GM21737 (cell line): ENCODE results near the gene ADCY9.
"Not testable (repeated sequence)": the region's sequence is repeated elsewhere in the genome, so short reads cannot be mapped to it uniquely, and the experiment has no call there.

Experiments used
- ATAC-seq: cut with Tn5 transposase; IDR thresholded peaks from one replicate; pipeline ENCODE4 v1.9.1; 2021; ENCODE audit warnings: mild to moderate bottlenecking, moderate library complexity; ENCODE audit not compliant: unreplicated experiment

The ADCY9 gene

DNA sequence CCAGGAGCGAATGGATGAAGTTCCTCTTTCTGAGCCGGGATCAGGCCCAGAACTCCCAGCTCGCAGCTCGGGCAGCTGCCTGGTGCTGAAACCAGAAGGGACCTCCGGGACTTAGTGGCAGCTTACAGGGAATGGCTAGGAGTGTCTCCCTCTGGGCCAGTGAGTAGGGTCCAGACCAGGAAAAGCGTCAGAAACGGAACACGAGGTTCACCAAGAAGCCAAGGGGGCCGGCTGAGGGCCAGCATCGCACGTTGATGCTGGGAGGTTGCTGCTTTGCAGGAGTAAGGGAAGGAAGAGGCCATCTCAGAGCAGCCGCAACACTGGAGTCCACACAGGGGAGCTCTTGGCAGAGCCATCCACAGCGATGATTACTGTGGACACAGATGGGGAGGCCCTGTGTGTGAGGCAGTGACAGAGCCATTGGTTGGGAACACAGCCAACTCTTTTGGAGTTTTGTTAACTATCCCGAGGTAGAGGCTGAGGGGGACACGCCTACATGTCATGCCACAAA lies 161.8 kb downstream of the ADCY9 start:
- no peak for ATAC-seq

DNA sequence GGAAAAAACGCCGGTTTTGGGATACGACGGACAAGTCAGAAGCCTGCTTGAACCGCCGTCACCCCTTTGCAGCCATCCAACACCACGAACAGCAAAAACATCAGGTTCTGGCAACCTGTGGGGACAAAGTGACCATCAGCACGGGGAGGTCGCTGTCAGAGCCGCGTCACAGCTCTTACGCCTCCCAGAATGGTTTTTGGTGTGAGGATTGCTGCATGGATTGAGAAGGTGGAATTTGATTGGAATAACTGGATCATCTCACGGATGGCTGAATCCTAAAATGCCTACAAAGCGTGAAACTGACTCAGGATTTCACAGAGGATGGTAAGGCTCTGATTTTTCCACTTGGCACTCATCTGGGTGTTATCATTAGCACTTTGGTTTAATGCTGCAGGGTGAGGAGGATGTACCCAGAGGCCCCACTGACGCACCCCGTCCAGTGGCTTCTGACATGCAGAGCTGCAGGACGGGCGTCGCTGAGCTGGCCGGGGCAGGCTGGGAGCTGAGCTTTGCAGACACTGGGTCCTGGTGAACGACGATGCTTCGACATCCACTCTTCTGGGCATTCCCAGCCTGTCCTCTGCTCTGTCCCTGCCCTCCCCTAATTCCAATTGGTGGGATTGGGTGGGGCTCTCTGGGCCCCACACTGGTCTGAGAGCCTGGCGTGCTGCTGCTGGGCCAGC lies 162.4 kb downstream of the ADCY9 start:
- ATAC-seq, result no peak

DNA sequence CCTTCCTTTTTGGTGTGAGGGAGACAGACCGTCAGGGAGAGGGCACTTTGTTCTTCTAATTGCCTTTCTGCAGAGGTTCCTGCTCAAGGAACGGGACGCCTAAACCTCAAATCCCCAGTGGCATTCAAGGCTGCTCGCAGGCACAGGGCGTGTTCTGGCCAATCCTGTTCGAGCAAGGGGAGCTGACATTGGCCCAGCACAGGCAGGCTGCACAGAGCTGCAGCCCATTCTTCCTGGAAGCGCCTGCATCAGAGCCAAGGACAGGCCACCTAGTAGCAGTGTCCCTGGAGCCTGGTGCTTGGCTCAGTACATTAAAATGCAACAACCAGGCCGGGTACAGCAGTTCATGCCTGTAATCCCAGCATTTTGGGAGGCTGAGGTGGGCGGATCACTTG lies 163.5 kb downstream of the ADCY9 start:
- no peak for ATAC-seq

DNA sequence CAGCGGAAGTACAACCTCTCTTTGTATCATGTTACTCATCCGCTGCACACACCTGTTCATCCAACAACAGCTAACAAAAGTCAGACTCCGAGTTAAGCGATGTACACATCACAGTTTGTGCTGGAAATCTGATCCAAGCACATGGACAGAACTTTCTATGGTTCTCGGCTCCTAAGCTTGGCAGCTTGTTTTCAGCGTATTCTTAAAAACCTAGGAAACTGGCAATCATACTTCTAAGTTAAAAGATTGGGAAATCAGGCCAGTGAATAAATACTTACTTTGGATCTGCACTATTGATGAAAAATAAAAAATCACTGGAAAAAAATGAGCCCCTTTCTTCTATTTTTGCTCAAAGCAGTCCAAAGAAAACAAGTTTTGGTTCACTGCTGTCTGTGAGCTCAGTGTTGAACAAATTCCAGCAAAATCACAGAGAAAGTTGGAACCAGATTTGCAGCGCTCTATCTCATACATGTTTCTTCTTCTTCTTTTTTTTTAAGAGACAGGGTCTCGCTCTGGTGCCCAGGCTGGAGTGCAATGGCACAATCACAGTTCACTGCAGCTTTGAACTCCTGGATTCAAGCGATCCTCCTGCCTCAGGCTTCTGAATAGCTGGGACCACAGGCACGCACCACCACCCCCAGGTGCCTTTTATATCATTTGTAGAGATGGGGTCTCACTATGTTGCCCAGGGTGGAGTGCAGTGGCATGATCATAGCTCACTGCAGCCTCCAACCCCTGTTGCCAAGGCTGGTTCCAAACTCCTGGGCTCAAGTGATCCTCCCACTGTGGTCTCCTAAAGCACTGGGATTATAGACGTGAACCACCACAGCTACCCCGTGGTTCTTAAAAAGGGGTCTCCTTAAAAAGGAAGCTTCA lies 164.1 kb downstream of the ADCY9 start:
- ATAC-seq, result no peak

DNA sequence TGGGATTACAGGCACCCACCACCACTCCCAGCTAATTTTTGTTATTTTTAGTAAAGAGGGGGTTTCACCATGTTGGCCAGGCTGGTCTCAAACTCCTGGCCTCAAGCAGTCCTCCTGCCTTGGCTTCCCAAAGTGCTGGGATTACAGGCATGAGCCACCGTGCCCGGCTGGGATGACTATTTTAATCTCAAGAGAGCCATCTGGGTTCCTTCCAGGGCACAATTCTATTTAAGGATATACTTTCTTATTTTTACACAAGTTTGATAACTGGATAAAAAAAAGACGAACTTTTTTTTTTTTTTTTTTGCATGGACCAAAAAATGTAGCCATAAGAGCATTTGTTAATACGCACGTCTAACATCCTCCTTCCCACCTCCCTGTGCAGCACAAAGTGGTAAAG lies 164.9 kb downstream of the ADCY9 start:
- not testable (repeated sequence) for ATAC-seq

DNA sequence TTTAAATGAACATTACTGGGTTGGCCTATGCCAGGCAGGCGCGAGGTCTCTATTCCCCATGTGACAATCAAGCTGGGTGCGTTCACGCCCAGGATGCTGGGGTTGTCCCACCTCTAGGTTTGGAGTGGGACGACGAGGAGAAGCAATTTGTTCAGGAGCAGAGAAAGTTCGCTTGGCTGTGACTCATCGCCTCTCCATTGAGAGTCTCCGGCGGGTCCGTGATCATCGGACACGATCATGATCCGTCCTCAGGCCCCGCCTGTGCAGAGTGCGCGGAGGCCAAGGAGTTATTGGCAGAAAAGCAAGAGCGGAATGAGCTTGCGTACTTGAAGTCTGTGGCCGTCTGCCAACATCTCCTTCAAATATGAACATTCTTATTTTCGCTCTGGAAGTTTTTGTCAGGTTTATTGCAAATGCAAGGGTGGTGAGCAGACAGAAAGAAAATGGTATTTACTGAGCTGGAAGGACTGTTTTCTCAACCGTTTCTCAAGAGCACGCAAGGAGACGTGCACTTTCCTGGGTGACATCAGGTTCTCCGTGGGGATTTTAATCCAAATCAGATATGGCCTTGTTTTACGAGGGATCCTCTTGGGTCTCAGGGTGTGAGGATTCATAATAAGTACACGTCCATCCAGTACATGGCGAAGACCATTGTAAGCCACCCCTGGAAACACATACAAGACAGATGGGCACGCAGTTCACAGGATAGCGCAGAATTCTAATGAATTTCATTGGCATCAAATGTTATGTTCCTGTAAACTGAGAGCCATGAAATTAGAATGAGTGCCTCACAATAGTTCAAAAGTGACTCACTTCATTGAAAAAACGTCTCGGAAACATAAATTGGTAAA lies 165.7 kb downstream of the ADCY9 start:
- ATAC-seq, result no peak

DNA sequence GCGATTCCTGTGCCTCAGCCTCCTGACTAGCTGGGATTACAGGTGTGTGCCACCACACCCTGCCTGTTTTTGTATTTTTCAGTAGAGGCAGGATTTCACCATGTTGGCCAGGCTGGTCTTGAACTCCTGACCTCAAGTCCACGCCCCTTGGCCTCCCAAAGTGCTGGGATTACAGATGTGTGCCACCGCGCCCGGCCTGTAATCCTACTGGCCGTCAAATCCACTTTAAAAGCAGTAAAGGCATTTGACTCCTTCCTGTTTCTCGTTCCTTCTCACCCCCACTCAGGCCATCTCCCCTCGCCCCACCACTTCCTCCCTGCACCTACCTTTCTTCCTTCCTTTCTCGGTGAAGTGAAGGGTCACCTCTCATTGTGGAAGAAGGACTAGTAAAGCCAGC lies 166.3 kb downstream of the ADCY9 start:
- ATAC-seq, result no peak

DNA sequence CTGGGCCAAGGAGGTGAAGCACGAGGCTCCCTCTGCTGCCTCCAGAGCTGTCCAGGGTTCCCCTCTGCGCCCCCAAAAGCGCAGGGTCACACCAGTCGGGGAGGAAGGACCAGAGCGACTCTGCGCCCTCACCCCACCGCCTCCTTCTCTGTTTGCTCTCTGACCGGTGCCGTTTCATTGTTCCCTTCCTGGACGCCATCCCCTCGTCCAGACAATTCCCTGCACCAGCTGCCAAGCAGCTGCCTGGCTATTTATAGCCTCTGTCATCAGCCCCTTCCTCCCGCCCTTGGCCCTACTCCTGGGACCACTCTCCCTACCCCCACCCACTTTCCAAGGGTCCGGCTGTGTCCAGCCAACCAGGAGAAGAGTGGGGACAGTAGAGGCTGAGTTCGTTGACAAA lies 167.0 kb downstream of the ADCY9 start:
- ATAC-seq, result no peak

DNA sequence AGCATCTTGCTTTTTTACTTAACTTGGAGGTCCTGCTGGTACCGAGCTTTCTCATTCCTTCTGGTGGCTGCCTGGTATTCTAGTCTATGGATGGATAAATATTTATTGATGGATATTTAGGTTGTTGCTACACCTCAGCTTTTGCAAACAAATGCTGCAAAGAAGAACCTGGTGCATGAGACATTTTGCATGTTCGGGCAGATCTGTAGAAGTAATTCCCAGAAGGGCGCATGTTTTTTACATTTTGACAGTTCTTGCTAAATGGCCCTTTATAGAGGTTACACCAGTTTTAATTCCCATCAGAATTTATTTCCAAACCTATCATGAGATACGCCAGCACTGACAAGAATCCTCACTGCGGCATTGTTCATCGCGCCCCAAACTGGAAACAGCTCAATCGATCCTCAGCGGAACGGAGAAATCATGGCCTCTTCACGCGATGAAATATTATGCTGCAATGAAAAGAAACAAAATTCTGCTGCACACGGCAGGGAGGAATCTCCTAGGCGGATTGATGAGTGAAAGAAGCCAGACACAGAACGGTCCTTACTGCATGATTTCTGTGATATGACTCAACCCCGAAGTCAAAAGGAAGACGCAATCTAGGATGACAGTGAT lies 167.8 kb downstream of the ADCY9 start:
- no peak for ATAC-seq

DNA sequence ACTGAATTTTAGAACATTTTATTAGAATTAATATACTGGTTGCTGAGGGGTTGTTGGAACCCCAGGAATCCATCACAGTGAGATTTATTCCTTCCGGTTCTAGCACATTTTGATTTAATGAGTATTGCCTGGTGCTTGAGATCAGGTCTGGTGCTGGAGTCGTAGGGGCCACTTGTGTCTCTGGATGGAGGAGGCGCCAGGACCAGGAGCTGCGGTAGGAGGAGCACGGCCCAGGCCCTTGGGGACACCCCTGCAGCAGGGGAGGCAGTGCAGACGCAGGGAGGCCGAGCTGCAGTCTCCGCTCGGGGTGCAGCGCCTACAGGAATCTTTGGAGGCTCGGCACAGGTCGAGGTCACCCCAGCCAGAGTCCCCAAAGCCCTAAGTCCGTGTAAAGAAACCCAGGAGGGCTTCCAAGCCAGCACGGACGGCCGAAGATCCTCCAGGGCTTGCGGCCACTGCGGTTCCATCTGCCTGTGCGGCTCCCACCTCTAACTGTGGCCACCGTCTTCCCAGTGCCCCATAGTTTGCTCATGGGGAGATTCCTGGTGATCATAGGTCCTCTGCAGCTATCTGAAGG lies 169.6 kb downstream of the ADCY9 start:
- no peak for ATAC-seq

DNA sequence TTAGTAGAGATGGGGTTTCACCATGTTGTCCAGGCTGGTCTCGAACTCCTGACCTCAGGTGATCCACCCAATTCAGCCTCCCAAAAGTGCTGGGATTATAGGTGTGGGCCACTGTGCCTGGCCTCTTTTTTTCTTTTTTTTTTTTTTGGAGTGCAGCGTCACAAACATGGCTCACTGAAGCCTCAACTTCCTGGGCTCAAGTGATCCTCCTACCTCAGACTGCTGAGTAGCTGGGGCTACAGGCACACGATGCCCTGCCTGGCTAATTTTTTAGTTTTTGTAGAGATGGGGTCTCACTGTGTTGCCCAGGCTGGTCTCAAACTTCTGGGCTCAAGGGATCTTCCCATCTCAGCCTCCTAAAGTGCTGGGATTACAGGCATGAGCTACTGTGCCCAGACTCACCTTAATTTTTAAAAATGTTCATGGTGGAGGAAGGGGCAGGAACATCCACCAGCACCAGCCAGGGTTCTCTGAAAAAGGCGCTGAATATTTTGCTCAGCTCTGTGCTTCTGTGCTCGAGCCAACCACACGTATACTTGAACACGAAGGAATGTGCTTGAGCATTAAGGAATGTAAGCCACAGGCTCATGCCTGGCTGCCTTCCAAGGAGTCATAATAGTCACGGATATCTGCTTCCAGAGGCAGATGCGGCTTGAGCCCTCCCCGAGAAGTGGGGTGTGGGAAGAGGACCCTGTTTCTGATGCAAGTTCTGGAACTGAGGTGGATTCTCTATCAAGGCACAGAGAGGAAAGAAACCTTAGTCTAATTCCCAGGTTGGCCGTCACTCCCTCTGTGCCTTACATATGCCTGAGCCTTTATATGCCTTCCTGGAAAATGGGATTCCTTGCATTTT lies 170.3 kb downstream of the ADCY9 start:
- ATAC-seq, result no peak

DNA sequence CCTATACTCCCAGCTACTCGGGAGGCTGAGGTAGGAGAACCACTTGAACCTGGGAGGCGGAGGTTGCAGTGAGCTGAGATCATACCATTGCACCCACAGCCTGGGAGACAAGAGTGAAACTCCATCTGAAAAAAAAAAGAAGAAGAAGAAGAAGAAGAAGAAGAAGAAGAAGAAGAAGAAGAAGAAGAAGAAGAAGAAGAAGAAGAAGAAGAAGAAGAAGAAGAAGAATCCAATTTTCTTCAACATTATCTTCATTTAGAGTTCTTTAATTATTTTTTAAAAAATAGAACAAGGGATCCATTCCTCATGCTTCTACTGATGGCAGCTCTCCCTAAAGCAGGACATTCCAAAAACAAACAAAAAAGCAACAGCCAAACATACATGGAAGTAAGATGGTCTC lies 171.8 kb downstream of the ADCY9 start:
- not testable (repeated sequence) for ATAC-seq

DNA sequence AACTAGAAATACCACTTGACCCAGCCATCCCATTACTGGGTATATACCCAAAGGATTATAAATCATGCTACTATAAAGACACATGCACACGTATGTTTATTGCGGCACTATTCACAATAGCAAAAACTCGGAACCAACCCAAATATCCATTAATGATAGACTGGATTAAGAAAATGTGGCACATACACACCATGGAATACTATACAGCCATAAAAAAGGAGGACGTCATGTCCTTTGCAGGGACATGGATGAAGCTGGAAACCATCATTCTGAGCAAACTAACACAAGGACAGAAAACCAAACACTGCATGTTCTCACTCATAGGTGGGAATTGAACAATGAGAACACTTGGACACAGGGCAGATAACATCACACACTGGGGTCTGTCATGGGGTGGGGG lies 174.1 kb downstream of the ADCY9 start:
- not testable (repeated sequence) for ATAC-seq

DNA sequence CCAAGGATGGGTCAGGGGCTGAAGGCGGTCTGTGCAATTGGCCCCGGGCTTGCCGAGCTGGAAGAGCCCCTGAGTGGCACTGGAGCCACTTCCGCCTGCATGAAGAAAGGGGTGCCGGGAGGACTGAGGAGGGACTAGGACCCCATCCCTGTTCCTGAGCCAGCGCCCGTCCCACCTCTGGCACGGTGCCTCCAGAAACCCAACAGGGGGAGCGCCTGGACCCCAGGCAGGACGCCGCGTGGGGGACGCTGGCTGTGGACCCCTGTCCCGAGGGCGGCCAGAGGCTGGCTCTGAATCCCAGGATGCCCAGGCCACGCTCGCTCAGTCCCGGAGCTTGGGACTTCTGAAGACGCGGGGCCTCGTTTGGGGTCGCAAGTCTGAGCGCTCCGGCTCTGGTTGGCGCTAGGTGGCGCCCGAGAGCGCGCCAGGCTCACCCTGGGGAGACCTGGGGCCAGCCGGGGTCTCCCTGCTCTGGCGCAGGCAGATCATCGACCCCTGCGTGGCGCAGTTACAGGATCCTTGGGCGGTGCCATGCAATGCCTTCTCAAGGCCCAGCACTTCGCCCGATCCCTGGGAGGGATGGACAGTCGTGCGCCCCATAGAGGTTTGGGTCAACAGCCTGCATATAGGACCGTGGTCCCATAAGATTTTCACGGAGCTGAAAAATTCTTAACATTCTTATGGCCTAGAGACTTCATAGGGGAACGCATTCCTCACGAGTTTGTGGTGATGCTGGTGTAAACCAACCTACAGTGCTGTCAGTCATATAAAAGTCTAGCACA lies 177.2 kb downstream of the ADCY9 start:
- no peak for ATAC-seq

DNA sequence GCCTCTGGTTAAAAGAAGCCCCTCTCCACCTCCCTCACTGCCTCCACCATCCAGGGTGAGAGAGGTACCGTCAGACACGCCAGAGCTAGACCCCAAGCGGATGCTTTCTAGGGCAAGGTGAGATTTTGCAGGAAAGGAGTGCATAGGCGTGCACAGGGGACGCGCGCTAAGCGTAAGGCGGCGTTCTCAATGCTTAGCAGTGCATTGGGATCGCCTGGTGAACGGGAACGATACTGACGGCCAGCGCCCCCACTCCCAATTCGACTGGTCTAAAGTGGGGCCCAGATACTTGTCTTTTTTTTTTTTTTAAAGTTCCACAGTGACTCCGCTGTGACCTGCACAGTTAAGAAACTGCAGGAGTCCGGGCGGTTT lies 177.8 kb downstream of the ADCY9 start:
- ATAC-seq, result no peak

DNA sequence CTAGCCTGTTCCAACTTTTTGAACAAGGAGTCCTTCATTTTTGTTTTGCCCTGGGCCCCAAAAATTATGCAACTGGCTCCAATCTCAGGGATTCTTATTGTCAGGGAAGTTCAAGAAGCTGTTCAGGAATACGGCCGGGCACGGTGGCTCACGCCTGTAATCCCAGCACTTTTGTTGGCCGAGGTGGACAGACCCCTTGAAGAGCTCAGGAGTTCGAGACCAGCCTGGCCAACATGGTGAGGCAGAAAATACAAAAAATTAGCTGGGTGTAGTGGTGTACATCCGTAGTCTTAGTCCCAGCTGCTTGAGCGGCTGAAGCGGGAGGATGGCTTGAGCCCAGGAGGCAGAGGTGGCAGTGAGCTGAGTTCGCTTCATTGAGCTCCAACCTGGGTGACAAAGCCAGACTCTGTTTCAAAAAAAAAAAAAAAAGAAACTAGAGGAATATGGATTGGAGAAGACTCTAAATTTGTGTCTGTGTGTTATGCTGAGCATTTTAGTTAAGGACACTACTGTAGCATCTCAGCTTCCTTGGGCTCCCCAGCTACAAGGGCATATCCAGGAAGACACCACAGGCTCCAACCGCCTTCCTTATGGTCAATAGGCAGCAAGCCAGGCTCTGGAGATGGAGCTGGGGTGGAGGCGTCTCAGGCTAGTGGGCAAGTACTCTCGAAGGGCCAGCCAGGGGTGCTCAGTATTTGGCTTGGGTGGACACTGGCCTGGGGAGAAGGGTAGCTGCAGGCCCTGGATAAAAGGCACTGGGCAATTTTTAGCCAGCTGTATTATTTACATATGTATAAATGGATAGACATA lies 179.0 kb downstream of the ADCY9 start:
- ATAC-seq, result no peak

DNA sequence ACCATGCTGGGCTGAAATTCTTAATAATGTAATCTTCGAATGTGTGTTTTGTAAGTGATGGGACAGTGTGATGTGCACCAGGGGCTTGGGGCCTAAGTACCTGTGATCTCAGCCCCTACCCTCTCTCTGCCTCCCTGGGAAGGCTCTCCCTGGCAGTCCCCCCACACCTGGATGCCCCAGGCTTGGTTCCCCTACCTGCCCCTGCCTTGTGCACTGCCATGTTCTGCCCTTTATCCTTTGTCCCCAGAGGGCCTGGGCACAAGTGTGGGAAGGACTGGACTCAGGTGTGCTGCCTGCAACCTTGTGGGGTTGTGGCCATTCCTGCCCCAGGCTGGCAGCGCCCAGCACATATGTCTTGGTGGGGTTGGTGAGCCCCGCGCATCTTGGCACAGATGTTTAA lies 180.3 kb downstream of the ADCY9 start:
- ATAC-seq, result no peak
